SHP77 treated with DMSO at 0.1 percent for 48 hours (cell line): ENCODE measurements around the gene ELMO2.
A peak's percentile ranks its signal among the peaks of the same experiment; 100 is the strongest.

Source experiments
- DNase-seq: peaks from one replicate; lab custom pipeline; 2025; lab: John Stamatoyannopoulos, UW

ELMO2 gene

GRCh38 chr20:46352370-46352938 lies 54.0 kb downstream of the ELMO2 start:
- no peak for DNase-seq

GRCh38 chr20:46351357-46352058 lies 54.9 kb downstream of the ELMO2 start:
- no peak for DNase-seq

GRCh38 chr20:46350986-46351267 lies 55.5 kb downstream of the ELMO2 start:
- no peak for DNase-seq

GRCh38 chr20:46350201-46350985 lies 56.0 kb downstream of the ELMO2 start:
- DNase-seq = no peak

- peak; percentile 24 for DNase-seq
Observed at GRCh38 chr20:46349742-46350056, 56.7 kb downstream of the ELMO2 start.

GRCh38 chr20:46349035-46349741 lies 57.2 kb downstream of the ELMO2 start:
- DNase-seq = no peak

- no peak for DNase-seq
Observed at GRCh38 chr20:46347841-46348803, 58.3 kb downstream of the ELMO2 start.

- DNase-seq = no peak
Observed at GRCh38 chr20:46346770-46347169, 59.6 kb downstream of the ELMO2 start.

GRCh38 chr20:46344488-46345162 lies 61.8 kb downstream of the ELMO2 start:
- no peak for DNase-seq

GRCh38 chr20:46343975-46344357 lies 62.4 kb downstream of the ELMO2 start:
- DNase-seq = no peak

- DNase-seq = no peak
Observed at GRCh38 chr20:46343348-46343974, 63.0 kb downstream of the ELMO2 start.

GRCh38 chr20:46342451-46343347 lies 63.7 kb downstream of the ELMO2 start:
- no peak for DNase-seq

- no peak for DNase-seq
Observed at GRCh38 chr20:46342010-46342378, 64.4 kb downstream of the ELMO2 start.

- DNase-seq = no peak
Observed at GRCh38 chr20:46341074-46342009, 65.1 kb downstream of the ELMO2 start.

- no peak for DNase-seq
Observed at GRCh38 chr20:46339037-46339436, 67.4 kb downstream of the ELMO2 start.

GRCh38 chr20:46336735-46337134 lies 69.7 kb downstream of the ELMO2 start:
- DNase-seq = no peak

GRCh38 chr20:46334303-46334904 lies 72.0 kb downstream of the ELMO2 start:
- no peak for DNase-seq
